ENCODE data around the gene WDR18.

GRCh38 chr19:941292-942132, 42.6 kb upstream of the WDR18 start:
- TF ChIP-seq CTCF (optimal IDR thresholded peaks at IDR 0.05 in 1 of 3, IDR thresholded peaks at IDR 0.05 in 1 of 3, conservative IDR thresholded peaks at IDR 0.05 in 1 of 3; ENCODE audit: extremely low read depth in 1 of 3, insufficient read depth in 2 of 3, low read length in 3 of 3) (no peak), EZH2 (IDR thresholded peaks at IDR 0.05; ENCODE audit: low read length) (no peak)

Data from keratinocyte (primary cell).